22Rv1 (cell line): ENCODE results near the gene OTOF.

Experiments used
- ZFX ChIP-seq: fragments of 450-650 bp; IDR thresholded peaks from 2 replicates; pipeline ENCODE4 v1.6.1; 2017; ENCODE audit warnings: antibody characterized with exemption, borderline replicate concordance
- TF ChIP-seq, protein P1 (sequence below): fragments of 450-650 bp; IDR thresholded peaks from 2 replicates; pipeline ENCODE4 v1.5.1; 2017; ENCODE audit warnings: mild to moderate bottlenecking

DNA sequence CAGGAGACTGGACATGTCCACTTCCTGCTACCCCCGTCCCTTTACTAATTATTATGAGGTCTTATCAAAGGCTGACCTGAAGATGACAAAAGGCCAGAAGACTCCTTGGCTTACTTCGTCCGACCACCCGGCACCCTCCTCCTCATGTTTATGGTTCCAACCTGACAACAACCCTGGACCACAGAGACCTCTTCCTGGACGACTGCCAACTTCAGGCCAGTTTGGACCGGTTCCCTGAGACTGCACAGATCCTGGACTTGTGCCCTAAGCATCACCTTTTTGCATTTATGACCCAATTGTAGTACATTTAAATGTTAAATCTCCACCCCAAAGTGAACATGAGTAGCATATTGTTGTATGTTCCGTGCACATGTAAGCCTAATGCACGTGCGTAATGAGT is 70.4 kb downstream of the OTOF start:
- TF ChIP-seq, protein P1, sequence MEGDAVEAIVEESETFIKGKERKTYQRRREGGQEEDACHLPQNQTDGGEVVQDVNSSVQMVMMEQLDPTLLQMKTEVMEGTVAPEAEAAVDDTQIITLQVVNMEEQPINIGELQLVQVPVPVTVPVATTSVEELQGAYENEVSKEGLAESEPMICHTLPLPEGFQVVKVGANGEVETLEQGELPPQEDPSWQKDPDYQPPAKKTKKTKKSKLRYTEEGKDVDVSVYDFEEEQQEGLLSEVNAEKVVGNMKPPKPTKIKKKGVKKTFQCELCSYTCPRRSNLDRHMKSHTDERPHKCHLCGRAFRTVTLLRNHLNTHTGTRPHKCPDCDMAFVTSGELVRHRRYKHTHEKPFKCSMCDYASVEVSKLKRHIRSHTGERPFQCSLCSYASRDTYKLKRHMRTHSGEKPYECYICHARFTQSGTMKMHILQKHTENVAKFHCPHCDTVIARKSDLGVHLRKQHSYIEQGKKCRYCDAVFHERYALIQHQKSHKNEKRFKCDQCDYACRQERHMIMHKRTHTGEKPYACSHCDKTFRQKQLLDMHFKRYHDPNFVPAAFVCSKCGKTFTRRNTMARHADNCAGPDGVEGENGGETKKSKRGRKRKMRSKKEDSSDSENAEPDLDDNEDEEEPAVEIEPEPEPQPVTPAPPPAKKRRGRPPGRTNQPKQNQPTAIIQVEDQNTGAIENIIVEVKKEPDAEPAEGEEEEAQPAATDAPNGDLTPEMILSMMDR, result no peak
- TF ChIP-seq ZFX, result no peak
